Skeletal muscle tissue (tissue), 4 donors: ENCODE results near the gene TMEM258. TPM values are rescaled to one million over a fixed set of nuclear protein-coding genes. Genes with fewer than 3 reads are reported as not detected.

ENCODE experiments used
- H3K27ac ChIP-seq: one replicate; pipeline ENCODE4 v1.7.0; 2013; ENCODE audit warnings: mild to moderate bottlenecking, low read depth, low read length, inconsistent platforms
- H3K27me3 ChIP-seq, 3 donors: one replicate each; pipeline ENCODE4 v1.7.0; 2013; ENCODE audit warnings: low read length in 3 of 3; ENCODE audit not compliant: control insufficient read depth in 3 of 3, insufficient read depth in 3 of 3
- H3K36me3 ChIP-seq, 3 donors: one replicate each; pipeline ENCODE4 v1.7.0; 2013; ENCODE audit warnings: low read length in 3 of 3; ENCODE audit not compliant: control insufficient read depth in 3 of 3, insufficient read depth in 3 of 3
- H3K4me1 ChIP-seq, 3 donors: one replicate each; pipeline ENCODE4 v1.7.0; 2013; ENCODE audit warnings: low read length in 3 of 3, mild to moderate bottlenecking in 3 of 3; ENCODE audit not compliant: control insufficient read depth in 3 of 3, insufficient read depth in 3 of 3
- H3K4me3 ChIP-seq, 3 donors: one replicate each; pipeline ENCODE4 v1.7.0; 2013; ENCODE audit warnings: low read length in 3 of 3
- H3K9ac ChIP-seq, 3 donors: one replicate each; pipeline ENCODE4 v1.7.0; 2013; ENCODE audit warnings: low read length in 3 of 3, mild to moderate bottlenecking in 3 of 3, moderate library complexity in 2 of 3, low read depth in 1 of 3
- H3K9me3 ChIP-seq, 3 donors: one replicate each; pipeline ENCODE4 v1.7.0; 2013; ENCODE audit warnings: low read length in 3 of 3; ENCODE audit not compliant: control insufficient read depth in 3 of 3
- total RNA-seq: library from RNA; depleted of rRNA; stranded (reverse); fragments of >200 nt; gene quantifications from one replicate; pipeline ENCODE4 v1.2.3, GENCODE V29; 2014
- donor health status: Osteomylitis.

TMEM258 gene
- total RNA-seq, 1 donor from 2014 or later: 118 TPM

DNA sequence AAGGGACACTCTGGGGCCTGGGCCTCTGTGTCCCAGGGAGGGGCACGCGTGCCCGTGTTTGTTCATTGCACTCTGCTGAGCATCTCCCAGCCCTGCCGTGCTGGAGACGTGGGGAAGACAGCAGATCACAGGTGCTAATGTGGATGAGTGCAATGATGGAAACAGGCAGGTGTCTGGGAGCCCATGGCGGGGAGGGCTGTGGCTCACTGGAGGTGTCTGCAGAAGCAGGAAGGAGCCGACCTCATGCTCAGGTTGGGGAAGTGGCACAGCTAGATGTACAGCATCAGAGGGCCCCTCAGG, 7.9 kb downstream of the TMEM258 start:
- no peaks in the 10 kb centered on the region for H3K9me3 ChIP-seq
- H3K9ac ChIP-seq: no peak overlapping the region
- no peak overlapping the region for H3K4me3 ChIP-seq
- H3K27ac ChIP-seq: no peak overlapping the region
- no peaks in the 10 kb centered on the region for H3K4me1 ChIP-seq
- H3K36me3 ChIP-seq: peaks cover 37 to 47% (median 43%) of the 10 kb centered on the region in 3 donors
- H3K27me3 ChIP-seq: peaks cover 0 to 3% (median 0%) of the 10 kb centered on the region in 3 donors

DNA sequence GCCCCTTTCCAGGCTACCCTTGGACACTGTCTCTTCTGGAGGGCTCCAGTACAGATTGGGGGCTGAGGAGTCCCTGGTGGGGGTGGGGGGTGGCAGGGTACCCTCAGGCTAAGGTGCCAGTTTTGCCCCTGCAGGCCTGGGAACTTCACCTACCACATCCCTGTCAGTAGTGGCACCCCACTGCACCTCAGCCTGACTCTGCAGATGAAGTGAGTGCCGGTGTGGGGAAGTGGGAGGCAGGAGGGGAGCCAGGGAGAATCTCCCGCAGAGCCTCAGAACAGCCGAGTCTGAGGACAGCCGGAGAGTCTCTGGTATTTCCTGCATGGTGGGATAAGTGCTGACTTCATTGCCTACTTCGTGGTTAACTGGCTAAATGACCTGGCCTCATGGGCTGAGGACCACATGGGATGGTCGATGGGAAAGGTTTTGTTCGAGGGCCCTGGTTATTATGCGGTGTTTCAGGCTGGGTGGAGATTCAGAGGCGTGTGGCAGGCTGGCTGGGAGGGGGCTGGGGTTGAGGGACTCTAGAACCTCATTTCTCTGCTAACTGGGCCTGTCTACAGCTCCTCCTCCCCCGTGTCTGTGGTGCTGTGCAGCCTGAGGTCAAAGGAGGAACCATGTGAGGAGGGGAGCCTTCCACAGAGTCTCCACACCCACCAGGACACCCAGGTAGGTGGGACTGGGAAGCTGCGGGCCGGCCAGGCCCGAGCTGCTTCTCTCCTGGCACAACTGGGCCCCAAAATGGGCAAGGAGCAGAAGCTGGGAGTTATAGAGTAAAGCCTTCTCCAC, 8.5 kb downstream of the TMEM258 start:
- H3K4me3 ChIP-seq: no peak overlapping the region
- H3K9ac ChIP-seq: no peak overlapping the region
- no peaks in the 10 kb centered on the region for H3K4me1 ChIP-seq
- H3K27ac ChIP-seq: no peak overlapping the region
- peaks cover under 1 to 3% (median under 1%) of the 10 kb centered on the region in 3 donors for H3K27me3 ChIP-seq
- H3K9me3 ChIP-seq: no peaks in the 10 kb centered on the region
- peaks cover 31 to 41% (median 37%) of the 10 kb centered on the region in 3 donors for H3K36me3 ChIP-seq

- peaks cover 22 to 32% (median 28%) of the 10 kb centered on the region in 3 donors for H3K36me3 ChIP-seq
- H3K9me3 ChIP-seq: no peaks in the 10 kb centered on the region
- no peak overlapping the region for H3K4me3 ChIP-seq
- peaks cover 0 to 2% (median under 1%) of the 10 kb centered on the region in 3 donors for H3K4me1 ChIP-seq
- peaks cover 3 to 7% (median 7%) of the 10 kb centered on the region in 3 donors for H3K27me3 ChIP-seq
- H3K9ac ChIP-seq: no peak overlapping the region
- no peak overlapping the region for H3K27ac ChIP-seq
Observed at GRCh38 chr11:61782841-61783240, 9.6 kb downstream of the TMEM258 start.

GRCh38 chr11:61782299-61782698, 10.1 kb downstream of the TMEM258 start:
- peaks cover 3 to 7% (median 7%) of the 10 kb centered on the region in 3 donors for H3K27me3 ChIP-seq
- H3K36me3 ChIP-seq: peaks cover 17 to 27% (median 22%) of the 10 kb centered on the region in 3 donors
- no peak overlapping the region for H3K9ac ChIP-seq
- no peak overlapping the region for H3K27ac ChIP-seq
- H3K9me3 ChIP-seq: no peaks in the 10 kb centered on the region
- H3K4me1 ChIP-seq: peaks cover 3 to 7% (median 5%) of the 10 kb centered on the region in 3 donors
- H3K4me3 ChIP-seq: no peak overlapping the region

DNA sequence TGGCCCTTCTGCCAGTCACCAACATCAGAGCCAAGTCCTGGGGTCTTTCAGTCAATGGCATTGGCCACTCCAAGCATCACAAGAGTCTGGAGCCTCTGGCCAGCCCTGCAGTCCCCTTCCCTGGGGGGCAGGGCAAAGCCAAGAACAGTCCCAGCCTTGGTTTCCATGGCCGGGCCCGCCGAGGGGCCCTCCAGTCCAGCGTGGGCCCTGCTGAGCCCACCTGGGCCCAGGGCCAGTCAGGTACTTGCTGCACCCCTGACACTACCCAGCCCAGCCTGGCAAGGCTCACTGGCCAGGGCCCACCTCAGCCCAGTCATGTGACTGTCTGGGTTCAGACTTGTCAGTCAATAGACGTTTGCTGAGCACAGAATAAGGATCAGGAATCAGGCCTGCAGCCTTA, 10.8 kb downstream of the TMEM258 start:
- Histone ChIP-seq H3K36me3 (peaks cover 14 to 19% (median 15%) of the 10 kb centered on the region in 3 donors), H3K9ac (no peak overlapping the region), H3K4me1 (peaks cover 6 to 11% (median 10%) of the 10 kb centered on the region in 3 donors), H3K9me3 (no peaks in the 10 kb centered on the region), H3K4me3 (no peak overlapping the region), H3K27ac (no peak overlapping the region), H3K27me3 (peaks cover 3 to 7% (median 7%) of the 10 kb centered on the region in 3 donors)

DNA sequence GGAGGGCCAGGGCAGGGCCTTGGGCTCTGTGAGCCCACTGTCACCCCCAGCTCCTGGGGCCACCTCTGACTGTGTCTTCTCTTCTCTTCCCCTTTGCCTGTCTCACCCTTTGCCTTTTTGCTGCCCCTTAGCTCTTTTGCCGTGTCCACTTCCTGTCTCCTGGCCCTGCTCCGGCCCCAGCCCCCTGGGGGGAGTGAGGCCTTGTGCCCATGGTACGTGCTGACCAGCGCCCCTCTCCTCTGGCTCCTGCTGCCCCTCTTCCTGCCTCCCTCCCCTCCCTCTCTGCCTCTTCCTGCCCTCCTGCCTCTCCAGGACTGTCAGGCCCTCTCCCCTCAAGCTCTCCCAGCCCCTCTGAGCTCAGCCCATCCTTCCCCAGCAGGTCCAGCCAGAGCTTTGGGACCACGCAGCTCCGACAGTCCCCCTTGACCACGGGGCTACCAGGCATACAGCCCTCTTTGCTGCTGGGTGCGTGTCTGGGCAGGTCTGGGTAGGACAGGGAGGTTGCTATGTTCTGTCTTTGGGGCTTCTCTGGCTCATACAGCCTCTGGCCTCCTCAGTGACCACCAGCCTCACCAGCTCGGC, 11.7 kb downstream of the TMEM258 start:
- Histone ChIP-seq H3K36me3 (peaks cover 7 to 10% (median 8%) of the 10 kb centered on the region in 3 donors), H3K27me3 (peaks cover 3 to 7% (median 7%) of the 10 kb centered on the region in 3 donors), H3K27ac (no peak overlapping the region), H3K9me3 (no peaks in the 10 kb centered on the region), H3K4me3 (no peak overlapping the region), H3K4me1 (peaks cover 6 to 11% (median 10%) of the 10 kb centered on the region in 3 donors), H3K9ac (no peak overlapping the region)

DNA sequence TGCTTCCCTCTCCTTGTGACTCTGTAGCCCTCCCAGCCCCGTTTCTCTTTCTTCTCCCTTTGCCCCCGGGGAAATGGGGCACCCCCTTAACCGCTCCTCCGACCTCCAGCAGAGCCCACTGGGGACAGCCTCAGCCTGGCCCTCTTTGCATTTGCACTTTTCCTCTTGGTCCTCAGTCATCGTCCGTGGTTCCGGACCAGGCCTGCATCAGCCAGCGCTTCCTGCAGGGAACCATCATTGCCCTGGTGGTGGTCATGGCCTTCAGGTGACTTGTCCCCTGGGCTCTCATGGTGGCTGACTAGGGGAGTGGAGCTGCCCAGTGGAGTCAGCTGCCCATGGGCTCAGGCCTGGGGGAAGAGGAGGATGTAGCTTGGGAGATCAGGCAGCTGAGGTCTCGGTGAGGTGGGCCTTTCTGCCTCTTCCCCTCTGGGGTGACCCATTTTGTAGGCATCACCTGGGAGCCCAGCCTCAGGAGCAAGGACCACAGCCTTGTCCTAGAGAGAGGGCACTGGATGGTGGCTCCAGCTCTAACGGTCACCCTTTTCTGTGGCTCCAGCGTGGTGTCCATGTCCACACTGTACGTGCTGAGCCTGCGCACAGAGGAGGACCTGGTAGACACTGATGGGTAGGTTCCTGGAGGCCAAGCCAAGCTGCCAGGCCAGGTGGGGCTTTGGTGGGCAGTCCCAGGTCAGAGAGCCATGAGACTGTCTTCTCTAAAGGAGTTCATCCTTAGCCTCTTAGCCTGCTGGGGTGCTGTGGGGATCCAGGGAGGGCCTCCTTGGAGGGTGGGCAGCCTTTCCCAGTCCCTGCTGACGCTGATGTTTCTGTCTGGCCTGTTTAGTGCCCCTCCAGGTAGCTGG, 12.5 kb downstream of the TMEM258 start:
- no peak overlapping the region for H3K9ac ChIP-seq
- H3K27ac ChIP-seq: no peak overlapping the region
- H3K36me3 ChIP-seq: peaks cover 0 to 3% (median 0%) of the 10 kb centered on the region in 3 donors
- H3K4me1 ChIP-seq: peaks cover 6 to 11% (median 10%) of the 10 kb centered on the region in 3 donors
- H3K4me3 ChIP-seq: no peak overlapping the region
- H3K9me3 ChIP-seq: no peaks in the 10 kb centered on the region
- H3K27me3 ChIP-seq: peaks cover 3 to 7% (median 7%) of the 10 kb centered on the region in 3 donors

- Histone ChIP-seq H3K9ac (no peak overlapping the region), H3K27ac (no peak overlapping the region), H3K4me3 (no peak overlapping the region), H3K36me3 (no peaks in the 10 kb centered on the region), H3K4me1 (peaks cover 6 to 11% (median 10%) of the 10 kb centered on the region in 3 donors), H3K27me3 (peaks cover 3 to 7% (median 7%) of the 10 kb centered on the region in 3 donors), H3K9me3 (no peaks in the 10 kb centered on the region)
Observed at GRCh38 chr11:61778920-61779650, 13.3 kb downstream of the TMEM258 start.

DNA sequence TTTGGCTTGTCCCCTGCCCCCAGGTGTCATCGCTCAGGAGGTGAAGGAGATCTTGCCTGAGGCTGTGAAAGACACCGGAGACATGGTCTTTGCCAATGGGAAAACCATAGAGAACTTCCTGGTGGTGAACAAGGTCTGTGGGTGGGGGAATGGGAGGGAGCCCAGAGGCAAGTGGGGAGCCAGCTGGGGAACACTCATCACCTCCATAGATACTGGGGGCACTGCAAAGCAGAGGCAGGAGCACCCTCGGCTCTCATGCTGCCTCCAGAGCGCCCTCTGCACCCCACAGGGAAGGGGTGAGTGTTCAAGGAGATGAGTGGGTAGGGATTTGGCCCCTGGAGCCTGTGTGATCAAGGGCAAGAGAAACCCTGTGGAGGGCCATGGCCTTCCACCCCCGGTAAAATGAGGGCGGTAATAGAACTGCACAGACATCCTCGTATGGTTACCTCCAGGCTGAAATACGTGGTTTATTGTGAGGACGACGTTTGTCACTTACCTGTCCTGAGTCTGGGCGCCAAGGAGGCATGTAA, 14.0 kb downstream of the TMEM258 start:
- H3K4me1 ChIP-seq: peaks cover 6 to 11% (median 10%) of the 10 kb centered on the region in 3 donors
- no peak overlapping the region for H3K9ac ChIP-seq
- H3K9me3 ChIP-seq: no peaks in the 10 kb centered on the region
- no peak overlapping the region for H3K27ac ChIP-seq
- no peak overlapping the region for H3K4me3 ChIP-seq
- no peaks in the 10 kb centered on the region for H3K36me3 ChIP-seq
- peaks cover 3 to 7% (median 7%) of the 10 kb centered on the region in 3 donors for H3K27me3 ChIP-seq
